ENCODE results near the gene KLHL29.
"Not testable (repeated sequence)": the region's sequence is repeated elsewhere in the genome, so short reads cannot be mapped to it uniquely, and the experiment has no call there.

KLHL29 gene

GRCh38 chr2:23367760-23368159 lies 17.2 kb upstream of the KLHL29 start:
- DNase-seq (ENCODE audit: low spot score) = no peak

GRCh38 chr2:23373666-23374065 lies 11.3 kb upstream of the KLHL29 start:
- no peak for DNase-seq (ENCODE audit: low spot score)

- DNase-seq (ENCODE audit: low spot score) = no peak
These were observed 9.5 kb upstream of the KLHL29 start for GRCh38 chr2:23375448-23375847.

- no peak for DNase-seq (ENCODE audit: low spot score)
These were observed 8.9 kb upstream of the KLHL29 start for GRCh38 chr2:23376075-23376474.

- no peak for DNase-seq (ENCODE audit: low spot score)
These were observed 8.0 kb upstream of the KLHL29 start for GRCh38 chr2:23376972-23377371.

GRCh38 chr2:23377771-23378170 lies 7.2 kb upstream of the KLHL29 start:
- DNase-seq (ENCODE audit: low spot score) = no peak

GRCh38 chr2:23378496-23378895 lies 6.5 kb upstream of the KLHL29 start:
- no peak for DNase-seq (ENCODE audit: low spot score)

GRCh38 chr2:23379220-23379695 lies 5.7 kb upstream of the KLHL29 start:
- no peak for DNase-seq (ENCODE audit: low spot score)

GRCh38 chr2:23380562-23381065 lies 4.4 kb upstream of the KLHL29 start:
- no peak for DNase-seq (ENCODE audit: low spot score)

GRCh38 chr2:23381084-23381483 lies 3.9 kb upstream of the KLHL29 start:
- DNase-seq (ENCODE audit: low spot score) = no peak

- no peak for DNase-seq (ENCODE audit: low spot score)
These were observed 3.5 kb upstream of the KLHL29 start for GRCh38 chr2:23381485-23381884.

- no peak for DNase-seq (ENCODE audit: low spot score)
These were observed 1.9 kb upstream of the KLHL29 start for GRCh38 chr2:23383100-23383499.

GRCh38 chr2:23385351-23385747 lies 370 bp downstream of the KLHL29 start:
- DNase-seq (ENCODE audit: low spot score) = no peak

GRCh38 chr2:23385748-23386338 lies 864 bp downstream of the KLHL29 start:
- DNase-seq (ENCODE audit: low spot score) = no peak

GRCh38 chr2:23386339-23387220 lies 1.6 kb downstream of the KLHL29 start:
- no peak for DNase-seq (ENCODE audit: low spot score)

- DNase-seq (ENCODE audit: low spot score) = no peak
These were observed 2.2 kb downstream of the KLHL29 start for GRCh38 chr2:23387221-23387550.

GRCh38 chr2:23387845-23388244 lies 2.9 kb downstream of the KLHL29 start:
- no peak for DNase-seq (ENCODE audit: low spot score)

GRCh38 chr2:23388294-23388693 lies 3.3 kb downstream of the KLHL29 start:
- DNase-seq (ENCODE audit: low spot score) = no peak

GRCh38 chr2:23388756-23389514 lies 4.0 kb downstream of the KLHL29 start:
- no peak for DNase-seq (ENCODE audit: low spot score)

GRCh38 chr2:23390152-23390551 lies 5.2 kb downstream of the KLHL29 start:
- peak; percentile 16 for DNase-seq (ENCODE audit: low spot score)

GRCh38 chr2:23391237-23391736 lies 6.3 kb downstream of the KLHL29 start:
- not testable (repeated sequence) for DNase-seq (ENCODE audit: low spot score)

GRCh38 chr2:23393722-23394121 lies 8.7 kb downstream of the KLHL29 start:
- no peak for DNase-seq (ENCODE audit: low spot score)
